K562 (cell line): ENCODE data around the gene PI4KA. TPM values are rescaled to one million over a fixed set of nuclear protein-coding genes. Genes with fewer than 3 reads are reported as not detected.

ENCODE experiments used
- HIVEP1 ChIP-seq: fragments of 250-450 bp; sonication (Bioruptor Pico); IDR thresholded peaks from 2 replicates; pipeline ENCODE4 v1.4.0; 2020; ENCODE audit warnings: mild to moderate bottlenecking
- PCBP1 ChIP-seq: fragments of 200-400 bp; formaldehyde crosslinking; IDR thresholded peaks from 2 replicates; pipeline ENCODE4 v1.6.1; 2018; ENCODE audit warnings: mild to moderate bottlenecking, low read depth, low read length; ENCODE audit not compliant: poor library complexity, severe bottlenecking
- SP1 ChIP-seq: sonication (generic); formaldehyde crosslinking; IDR thresholded peaks from 2 replicates; pipeline ENCODE4 v1.8.1; 2022; ENCODE audit warnings: mild to moderate bottlenecking, missing genetic modification reagents
- SUPT5H ChIP-seq: fragments of 450-650 bp; IDR thresholded peaks from 2 replicates; pipeline ENCODE4 v1.6.1; 2016
- TGIF2 ChIP-seq: sonication (generic); formaldehyde crosslinking; IDR thresholded peaks from 2 replicates; pipeline ENCODE4 v1.8.1; 2022; ENCODE audit warnings: mild to moderate bottlenecking, missing genetic modification reagents, moderate library complexity
- THRAP3 ChIP-seq: fragments of 450-650 bp; IDR thresholded peaks from 2 replicates; pipeline ENCODE4 v1.6.1; 2016; ENCODE audit warnings: mild to moderate bottlenecking, inconsistent platforms, borderline replicate concordance
- ZBTB17 ChIP-seq: fragments of 450-650 bp; formaldehyde crosslinking; IDR thresholded peaks from 2 replicates; pipeline ENCODE4 v1.4.0; 2020; ENCODE audit warnings: mild to moderate bottlenecking
- ZNF146 ChIP-seq: IDR thresholded peaks from one replicate; pipeline ENCODE4 v1.6.1; 2018; ENCODE audit warnings: missing compliant biosample characterization; ENCODE audit not compliant: unreplicated experiment
- ZNF431 ChIP-seq: sonication (generic); formaldehyde crosslinking; IDR thresholded peaks from 2 replicates; pipeline ENCODE4 v1.8.0; 2022; ENCODE audit warnings: mild to moderate bottlenecking, missing genetic modification reagents
- polyA plus RNA-seq, 8 experiments: library from polyadenylated mRNA; depleted of rRNA in 4 of 8; stranded (reverse) in 5 of 8; unstranded in 3 of 8; fragments of >200 nt; fragmentation: Nextera tagmentation in 2 of 8; fragmentation: Illumina TruSeq in 1 of 8; extraction: Ambion mirVana in 2 of 8; extraction: Trizol in 1 of 8; gene quantifications; 2 replicates each; pipeline versions ENCODE4 v1.2.1 to v1.2.3, GENCODE V29; 2011 to 2014; ENCODE audit warnings: inconsistent platforms in 1 of 8, missing spikeins in 1 of 8
- total RNA-seq, 7 experiments: library from RNA; depleted of rRNA in 6 of 7; stranded (reverse); fragments of >200 nt in 6 of 7; fragmentation: Illumina TruSeq in 2 of 7; extraction: Trizol in 2 of 7; gene quantifications; 2 replicates each; pipeline versions ENCODE4 v1.2.1 to v1.2.3, GENCODE V29; 2011 to 2021; ENCODE audit warnings: low replicate concordance in 1 of 7
- TF ChIP-seq, protein P1 (sequence below), 2 experiments: fragments of 150-350 bp in 1 of 2; IDR thresholded peaks; 2 replicates each; pipeline ENCODE4 v1.6.1; 2012 to 2016; ENCODE audit warnings: low read depth in 2 of 2, low read length in 2 of 2, mild to moderate bottlenecking in 1 of 2, moderate library complexity in 1 of 2
- TF ChIP-seq, protein P2 (sequence below): sonication (generic); formaldehyde crosslinking; IDR thresholded peaks from 2 replicates; pipeline ENCODE4 v1.8.0; 2023; ENCODE audit warnings: mild to moderate bottlenecking, missing genetic modification reagents
- TF ChIP-seq, protein P3 (sequence below): fragments of 250-450 bp; sonication (Bioruptor Pico); IDR thresholded peaks from 2 replicates; pipeline ENCODE4 v1.4.0; 2020; ENCODE audit warnings: mild to moderate bottlenecking, moderate library complexity
- TF ChIP-seq, protein P4 (sequence below): sonication (generic); formaldehyde crosslinking; IDR thresholded peaks from 2 replicates; pipeline ENCODE4 v1.8.0; 2022; ENCODE audit warnings: missing genetic modification reagents, mild to moderate bottlenecking, borderline replicate concordance
- TF ChIP-seq, protein P5 (sequence below): sonication (generic); IDR thresholded peaks from 2 replicates; pipeline ENCODE4 v1.6.1; 2016
- TF ChIP-seq, protein P6 (sequence below), 2 experiments: fragments of 450-650 bp in 1 of 2; sonication (generic) in 1 of 2; formaldehyde crosslinking in 1 of 2; IDR thresholded peaks in 1 of 2; conservative IDR thresholded peaks in 1 of 2; 2 replicates each; pipeline versions ENCODE4 v1.6.1 to v1.8.1; 2016 to 2023; ENCODE audit warnings: mild to moderate bottlenecking in 2 of 2, moderate library complexity in 2 of 2, inconsistent platforms in 1 of 2, missing genetic modification reagents in 1 of 2

Gene PI4KA
- total and polyA plus RNA-seq, 9 of the 15 experiments (the other 6 are each of a cell fraction or from before 2014, with no cell fraction given), result 7.3 to 187 (median 84.7) TPM

DNA sequence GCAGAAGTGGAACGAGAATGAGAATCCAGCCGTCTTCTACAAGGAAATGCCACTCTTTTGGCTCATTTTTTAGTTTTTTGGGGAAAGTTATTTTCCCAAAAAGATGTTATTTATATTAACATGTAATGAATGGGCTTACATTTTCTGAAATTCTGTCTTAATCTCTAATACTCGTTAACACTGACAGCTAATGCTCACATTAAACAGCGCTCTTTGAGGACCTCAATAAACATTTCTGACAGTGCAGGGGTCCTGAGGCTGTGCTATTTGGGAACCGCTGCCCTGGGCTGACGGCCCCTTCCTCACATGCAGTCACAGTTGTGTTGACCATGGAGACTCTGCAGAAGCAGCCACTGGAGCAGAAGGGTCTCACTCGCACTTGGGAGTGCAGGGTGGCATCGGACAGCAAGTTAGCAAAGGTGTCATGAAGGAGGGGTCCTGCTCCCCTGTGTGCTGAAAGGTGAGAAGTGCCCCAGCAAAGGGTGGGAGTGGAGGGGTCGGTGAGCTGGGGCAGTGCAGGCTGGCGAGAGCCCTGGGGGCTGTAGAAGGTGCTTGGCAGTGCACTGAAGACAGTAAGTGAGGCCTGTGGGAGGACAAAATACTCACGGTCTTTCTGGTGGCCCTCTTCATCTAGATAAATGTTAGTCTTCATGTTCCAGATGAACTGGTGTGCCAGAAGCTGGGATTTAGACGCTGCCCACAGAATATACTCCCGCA lies 137.8 kb downstream of the PI4KA start (continued):
- TF ChIP-seq, protein P1, sequence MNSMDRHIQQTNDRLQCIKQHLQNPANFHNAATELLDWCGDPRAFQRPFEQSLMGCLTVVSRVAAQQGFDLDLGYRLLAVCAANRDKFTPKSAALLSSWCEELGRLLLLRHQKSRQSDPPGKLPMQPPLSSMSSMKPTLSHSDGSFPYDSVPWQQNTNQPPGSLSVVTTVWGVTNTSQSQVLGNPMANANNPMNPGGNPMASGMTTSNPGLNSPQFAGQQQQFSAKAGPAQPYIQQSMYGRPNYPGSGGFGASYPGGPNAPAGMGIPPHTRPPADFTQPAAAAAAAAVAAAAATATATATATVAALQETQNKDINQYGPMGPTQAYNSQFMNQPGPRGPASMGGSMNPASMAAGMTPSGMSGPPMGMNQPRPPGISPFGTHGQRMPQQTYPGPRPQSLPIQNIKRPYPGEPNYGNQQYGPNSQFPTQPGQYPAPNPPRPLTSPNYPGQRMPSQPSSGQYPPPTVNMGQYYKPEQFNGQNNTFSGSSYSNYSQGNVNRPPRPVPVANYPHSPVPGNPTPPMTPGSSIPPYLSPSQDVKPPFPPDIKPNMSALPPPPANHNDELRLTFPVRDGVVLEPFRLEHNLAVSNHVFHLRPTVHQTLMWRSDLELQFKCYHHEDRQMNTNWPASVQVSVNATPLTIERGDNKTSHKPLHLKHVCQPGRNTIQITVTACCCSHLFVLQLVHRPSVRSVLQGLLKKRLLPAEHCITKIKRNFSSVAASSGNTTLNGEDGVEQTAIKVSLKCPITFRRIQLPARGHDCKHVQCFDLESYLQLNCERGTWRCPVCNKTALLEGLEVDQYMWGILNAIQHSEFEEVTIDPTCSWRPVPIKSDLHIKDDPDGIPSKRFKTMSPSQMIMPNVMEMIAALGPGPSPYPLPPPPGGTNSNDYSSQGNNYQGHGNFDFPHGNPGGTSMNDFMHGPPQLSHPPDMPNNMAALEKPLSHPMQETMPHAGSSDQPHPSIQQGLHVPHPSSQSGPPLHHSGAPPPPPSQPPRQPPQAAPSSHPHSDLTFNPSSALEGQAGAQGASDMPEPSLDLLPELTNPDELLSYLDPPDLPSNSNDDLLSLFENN (IDR thresholded peaks at IDR 0.05; ENCODE audit: low read depth in 2 of 2, low read length in 2 of 2), result no peak
- TF ChIP-seq, protein P2, sequence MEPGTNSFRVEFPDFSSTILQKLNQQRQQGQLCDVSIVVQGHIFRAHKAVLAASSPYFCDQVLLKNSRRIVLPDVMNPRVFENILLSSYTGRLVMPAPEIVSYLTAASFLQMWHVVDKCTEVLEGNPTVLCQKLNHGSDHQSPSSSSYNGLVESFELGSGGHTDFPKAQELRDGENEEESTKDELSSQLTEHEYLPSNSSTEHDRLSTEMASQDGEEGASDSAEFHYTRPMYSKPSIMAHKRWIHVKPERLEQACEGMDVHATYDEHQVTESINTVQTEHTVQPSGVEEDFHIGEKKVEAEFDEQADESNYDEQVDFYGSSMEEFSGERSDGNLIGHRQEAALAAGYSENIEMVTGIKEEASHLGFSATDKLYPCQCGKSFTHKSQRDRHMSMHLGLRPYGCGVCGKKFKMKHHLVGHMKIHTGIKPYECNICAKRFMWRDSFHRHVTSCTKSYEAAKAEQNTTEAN (CRISPR knock-in tag), result no peak
- TF ChIP-seq ZNF146 (CRISPR knock-in tag) (no peak), SUPT5H (0 out of 2 replicates have a peak, but pooled peaks have one; percentile 27), ZNF431 (CRISPR knock-in tag) (no peak), ZBTB17 (CRISPR knock-in tag) (no peak), PCBP1 (no peak), TGIF2 (CRISPR knock-in tag) (no peak), THRAP3 (no peak), HIVEP1 (CRISPR knock-in tag) (no peak), SP1 (CRISPR knock-in tag) (no peak)
- TF ChIP-seq, protein P3, sequence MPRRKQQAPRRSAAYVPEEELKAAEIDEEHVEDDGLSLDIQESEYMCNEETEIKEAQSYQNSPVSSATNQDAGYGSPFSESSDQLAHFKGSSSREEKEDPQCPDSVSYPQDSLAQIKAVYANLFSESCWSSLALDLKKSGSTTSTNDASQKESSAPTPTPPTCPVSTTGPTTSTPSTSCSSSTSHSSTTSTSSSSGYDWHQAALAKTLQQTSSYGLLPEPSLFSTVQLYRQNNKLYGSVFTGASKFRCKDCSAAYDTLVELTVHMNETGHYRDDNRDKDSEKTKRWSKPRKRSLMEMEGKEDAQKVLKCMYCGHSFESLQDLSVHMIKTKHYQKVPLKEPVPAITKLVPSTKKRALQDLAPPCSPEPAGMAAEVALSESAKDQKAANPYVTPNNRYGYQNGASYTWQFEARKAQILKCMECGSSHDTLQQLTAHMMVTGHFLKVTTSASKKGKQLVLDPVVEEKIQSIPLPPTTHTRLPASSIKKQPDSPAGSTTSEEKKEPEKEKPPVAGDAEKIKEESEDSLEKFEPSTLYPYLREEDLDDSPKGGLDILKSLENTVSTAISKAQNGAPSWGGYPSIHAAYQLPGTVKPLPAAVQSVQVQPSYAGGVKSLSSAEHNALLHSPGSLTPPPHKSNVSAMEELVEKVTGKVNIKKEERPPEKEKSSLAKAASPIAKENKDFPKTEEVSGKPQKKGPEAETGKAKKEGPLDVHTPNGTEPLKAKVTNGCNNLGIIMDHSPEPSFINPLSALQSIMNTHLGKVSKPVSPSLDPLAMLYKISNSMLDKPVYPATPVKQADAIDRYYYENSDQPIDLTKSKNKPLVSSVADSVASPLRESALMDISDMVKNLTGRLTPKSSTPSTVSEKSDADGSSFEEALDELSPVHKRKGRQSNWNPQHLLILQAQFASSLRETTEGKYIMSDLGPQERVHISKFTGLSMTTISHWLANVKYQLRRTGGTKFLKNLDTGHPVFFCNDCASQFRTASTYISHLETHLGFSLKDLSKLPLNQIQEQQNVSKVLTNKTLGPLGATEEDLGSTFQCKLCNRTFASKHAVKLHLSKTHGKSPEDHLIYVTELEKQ (CRISPR knock-in tag), result no peak
- TF ChIP-seq, protein P4, sequence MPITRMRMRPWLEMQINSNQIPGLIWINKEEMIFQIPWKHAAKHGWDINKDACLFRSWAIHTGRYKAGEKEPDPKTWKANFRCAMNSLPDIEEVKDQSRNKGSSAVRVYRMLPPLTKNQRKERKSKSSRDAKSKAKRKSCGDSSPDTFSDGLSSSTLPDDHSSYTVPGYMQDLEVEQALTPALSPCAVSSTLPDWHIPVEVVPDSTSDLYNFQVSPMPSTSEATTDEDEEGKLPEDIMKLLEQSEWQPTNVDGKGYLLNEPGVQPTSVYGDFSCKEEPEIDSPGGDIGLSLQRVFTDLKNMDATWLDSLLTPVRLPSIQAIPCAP (CRISPR knock-in tag), result no peak
- TF ChIP-seq, protein P5, sequence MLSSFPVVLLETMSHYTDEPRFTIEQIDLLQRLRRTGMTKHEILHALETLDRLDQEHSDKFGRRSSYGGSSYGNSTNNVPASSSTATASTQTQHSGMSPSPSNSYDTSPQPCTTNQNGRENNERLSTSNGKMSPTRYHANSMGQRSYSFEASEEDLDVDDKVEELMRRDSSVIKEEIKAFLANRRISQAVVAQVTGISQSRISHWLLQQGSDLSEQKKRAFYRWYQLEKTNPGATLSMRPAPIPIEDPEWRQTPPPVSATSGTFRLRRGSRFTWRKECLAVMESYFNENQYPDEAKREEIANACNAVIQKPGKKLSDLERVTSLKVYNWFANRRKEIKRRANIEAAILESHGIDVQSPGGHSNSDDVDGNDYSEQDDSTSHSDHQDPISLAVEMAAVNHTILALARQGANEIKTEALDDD, result no peak
- TF ChIP-seq, protein P6, sequence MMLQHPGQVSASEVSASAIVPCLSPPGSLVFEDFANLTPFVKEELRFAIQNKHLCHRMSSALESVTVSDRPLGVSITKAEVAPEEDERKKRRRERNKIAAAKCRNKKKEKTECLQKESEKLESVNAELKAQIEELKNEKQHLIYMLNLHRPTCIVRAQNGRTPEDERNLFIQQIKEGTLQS (IDR thresholded peaks at IDR 0.05), result no peak
- TF ChIP-seq, protein P6 (CRISPR knock-in tag; conservative IDR thresholded peaks at IDR 0.05), result 0 out of 2 replicates have a peak, but pooled peaks have one; percentile 23
